ENCODE data around the gene PREX1. TPM values are rescaled to one million over a fixed set of nuclear protein-coding genes. Genes with fewer than 3 reads are reported as not detected.

Gene PREX1
- total RNA-seq, 2 experiments from 2014 or later, result 20.7 to 25.3 TPM

GRCh38 chr20:48818481-48818987, 9.3 kb downstream of the PREX1 start:
- Histone ChIP-seq H3K79me2 (ENCODE audit: insufficient read depth, low read depth, low read length) (peaks cover 52% of the 10 kb centered on the region; the same call in 1 of the 2 replicates), H3K4me3 (ENCODE audit: low read depth, low read length, poor library complexity, severe bottlenecking) (peak overlapping the region; percentile 55), H3K4me2 (ENCODE audit: low read length) (peak overlapping the region; percentile 76), H3K9me3 (ENCODE audit: low read length) (no peaks in the 10 kb centered on the region), H3K36me3 (ENCODE audit: insufficient read depth, low read length) (no peaks in the 10 kb centered on the region), H4K20me1 (ENCODE audit: insufficient read depth, low read length) (no peaks in the 10 kb centered on the region), H3K27ac (ENCODE audit: low read depth, low read length, poor library complexity, severe bottlenecking) (peak overlapping the region; percentile 93), H2AFZ (ENCODE audit: low read length) (peak overlapping the region; percentile 17; the same call in 1 of the 2 replicates), H3K4me1 (ENCODE audit: insufficient read depth, low read length, poor library complexity, severe bottlenecking) (peaks cover 94% of the 10 kb centered on the region), H3K9me2 (ENCODE audit: insufficient read depth, low read length) (no peaks in the 10 kb centered on the region)
- ChIA-PET POLR2A (interaction anchor here (0.6 to 2.1 kb wide), 4 partner anchors 8 to 1116 kb away, joined by 3 to 11 read pairs (median 3); no protein-coding TSS in a partner anchor), CTCF (ENCODE audit: unreplicated experiment) (no interaction called here)
- BruUV-seq (replicated peaks), result no TSS peak
- peak; percentile 91 for DNase-seq (ENCODE audit: low spot score)
- TF ChIP-seq CTCF (conservative IDR thresholded peaks at IDR 0.05; ENCODE audit: low read length), result no peak
- no peak for TF ChIP-seq EZH2phosphoT487 (IDR thresholded peaks at IDR 0.05; ENCODE audit: borderline replicate concordance, low read depth, low read length)
- intact Hi-C loops (cut with micrococcal nuclease; ENCODE audit: unreplicated experiment), result loop anchor here (2.0 kb wide), 2 partner anchors 38 to 58 kb away; no protein-coding TSS in a partner anchor

- no peaks in the 10 kb centered on the region for H4K20me1 ChIP-seq (ENCODE audit: insufficient read depth, low read length)
- no peak for TF ChIP-seq EZH2phosphoT487 (IDR thresholded peaks at IDR 0.05; ENCODE audit: borderline replicate concordance, low read depth, low read length)
- no peak for TF ChIP-seq CTCF (conservative IDR thresholded peaks at IDR 0.05; ENCODE audit: low read length)
- no peaks in the 10 kb centered on the region for H3K9me3 ChIP-seq (ENCODE audit: low read length)
- CTCF ChIA-PET (ENCODE audit: unreplicated experiment), result no interaction called here
- no peaks in the 10 kb centered on the region for H3K9me2 ChIP-seq (ENCODE audit: insufficient read depth, low read length)
- BruUV-seq (replicated peaks), result no TSS peak
- H3K4me3 ChIP-seq (ENCODE audit: low read depth, low read length, poor library complexity, severe bottlenecking), result peak overlapping the region; percentile 55
- intact Hi-C loops (cut with micrococcal nuclease; ENCODE audit: unreplicated experiment), result loop anchor here (2.0 kb wide), 2 partner anchors 37 to 57 kb away; no protein-coding TSS in a partner anchor
- H3K36me3 ChIP-seq (ENCODE audit: insufficient read depth, low read length), result no peaks in the 10 kb centered on the region
- POLR2A ChIA-PET, result interaction anchor here (0.6 to 2.1 kb wide), 4 partner anchors 8 to 1117 kb away, joined by 3 to 11 read pairs (median 3); no protein-coding TSS in a partner anchor
- peaks cover 48% of the 10 kb centered on the region; the same call in 1 of the 2 replicates for H3K79me2 ChIP-seq (ENCODE audit: insufficient read depth, low read depth, low read length)
- H3K4me2 ChIP-seq (ENCODE audit: low read length), result peak overlapping the region; percentile 76
- H3K27ac ChIP-seq (ENCODE audit: low read depth, low read length, poor library complexity, severe bottlenecking), result peak overlapping the region; percentile 93
- H3K4me1 ChIP-seq (ENCODE audit: insufficient read depth, low read length, poor library complexity, severe bottlenecking), result peaks cover 89% of the 10 kb centered on the region
- peak; percentile 59 for DNase-seq (ENCODE audit: low spot score)
- H2AFZ ChIP-seq (ENCODE audit: low read length), result peak overlapping the region; percentile 17; the same call in 1 of the 2 replicates
Measured at GRCh38 chr20:48818031-48818370, 9.8 kb downstream of the PREX1 start.

Data from OCI-LY7 (cell line).